Upper lobe of right lung (tissue), 1 donor: Measurements from ENCODE around the gene CNTNAP2. TPM values are rescaled to one million over a fixed set of nuclear protein-coding genes. Genes with fewer than 3 reads are reported as not detected.
"Not testable (repeated sequence)": the region's sequence is repeated elsewhere in the genome, so short reads cannot be mapped to it uniquely, and the experiment has no call there.

Experiments used
- ATAC-seq: fragments of 200-7000 bp; cut with Tn5 transposase; one replicate; pipeline ENCODE4 v1.9.1; 2020; ENCODE audit warnings: mild to moderate bottlenecking, moderate library complexity
- DNase-seq: peaks from one replicate; pipeline ENCODE4 v3.0.0-alpha.2; 2020
- H3K27ac ChIP-seq: fragments of 200-600 bp; one replicate; pipeline ENCODE4 v1.8.0; 2022
- H3K27me3 ChIP-seq: fragments of 200-600 bp; one replicate; pipeline ENCODE4 v1.8.0; 2022; ENCODE audit warnings: mild to moderate bottlenecking
- H3K36me3 ChIP-seq: fragments of 200-600 bp; one replicate; pipeline ENCODE4 v1.8.0; 2022
- H3K4me1 ChIP-seq: fragments of 200-600 bp; one replicate; pipeline ENCODE4 v1.8.0; 2022
- H3K4me3 ChIP-seq: fragments of 200-600 bp; one replicate; pipeline ENCODE4 v1.8.0; 2022; ENCODE audit warnings: mild to moderate bottlenecking
- H3K9me3 ChIP-seq: fragments of 200-600 bp; one replicate; pipeline ENCODE4 v1.8.0; 2022
- CTCF ChIP-seq: fragments of 200-600 bp; IDR thresholded peaks from one replicate; pipeline ENCODE4 v1.8.0; 2022; ENCODE audit warnings: antibody characterized with exemption
- intact Hi-C: fragments of 100-400 bp; cut with DNase I; formaldehyde crosslinking; loops from one replicate; pipeline ENCODE4 v1.11.0; 2022
- total RNA-seq: library from RNA; stranded (reverse); fragmentation: NEBNext Ultra II Directional; extraction: Animal tissue kit (Norgen Biotek cat#: 25700); gene quantifications from one replicate; pipeline ENCODE4 v1.2.1, GENCODE V29; 2021
- donor health status: DM: no; HTN: yes; CAD: no; lungs with severe emphysema.

CNTNAP2 gene
- total RNA-seq, 1 donor from 2014 or later: 0.41 TPM

- Histone ChIP-seq H3K27me3 (no peaks in the 10 kb centered on the region), H3K4me3 (no peak overlapping the region), H3K36me3 (no peaks in the 10 kb centered on the region), H3K27ac (no peak overlapping the region), H3K4me1 (no peaks in the 10 kb centered on the region), H3K9me3 (no peaks in the 10 kb centered on the region)
- no peak for ATAC-seq
- intact Hi-C loops: no loop called here
- TF ChIP-seq CTCF: no peak
- DNase-seq: no peak
These were observed 2305.4 kb downstream of the CNTNAP2 start for GRCh38 chr7:148422030-148422429.

GRCh38 chr7:148426393-148426792 lies 2309.8 kb downstream of the CNTNAP2 start:
- H3K4me3 ChIP-seq, H3K36me3 ChIP-seq, H3K4me1 ChIP-seq, DNase-seq, H3K27me3 ChIP-seq, H3K9me3 ChIP-seq, ATAC-seq, intact Hi-C loops, H3K27ac ChIP-seq: not testable (repeated sequence)

GRCh38 chr7:148430690-148431089 lies 2314.1 kb downstream of the CNTNAP2 start:
- H3K4me3 ChIP-seq, intact Hi-C loops, DNase-seq, H3K4me1 ChIP-seq, H3K27me3 ChIP-seq, ATAC-seq, H3K36me3 ChIP-seq, H3K9me3 ChIP-seq, H3K27ac ChIP-seq: not testable (repeated sequence)

GRCh38 chr7:148433521-148434180 lies 2317.1 kb downstream of the CNTNAP2 start:
- Histone ChIP-seq H3K4me3 (no peak overlapping the region), H3K4me1 (no peaks in the 10 kb centered on the region), H3K27me3 (no peaks in the 10 kb centered on the region), H3K27ac (no peak overlapping the region), H3K36me3 (no peaks in the 10 kb centered on the region), H3K9me3 (no peaks in the 10 kb centered on the region)
- TF ChIP-seq CTCF: no peak
- DNase-seq (no peak), ATAC-seq (no peak)
- intact Hi-C loops: no loop called here

GRCh38 chr7:148434181-148434757 lies 2317.7 kb downstream of the CNTNAP2 start:
- no peak for TF ChIP-seq CTCF
- Histone ChIP-seq H3K36me3 (no peaks in the 10 kb centered on the region), H3K27me3 (no peaks in the 10 kb centered on the region), H3K4me3 (no peak overlapping the region), H3K4me1 (no peaks in the 10 kb centered on the region), H3K27ac (no peak overlapping the region), H3K9me3 (no peaks in the 10 kb centered on the region)
- intact Hi-C loops: no loop called here
- ATAC-seq: no peak
- DNase-seq: no peak

GRCh38 chr7:148434887-148435286 lies 2318.3 kb downstream of the CNTNAP2 start:
- ATAC-seq: no peak
- Histone ChIP-seq H3K27ac (no peak overlapping the region), H3K4me3 (no peak overlapping the region)

More at GRCh38 chr7:148434887-148435286, 2318.3 kb downstream of the CNTNAP2 start:
- Histone ChIP-seq H3K4me1 (no peaks in the 10 kb centered on the region), H3K36me3 (no peaks in the 10 kb centered on the region), H3K27me3 (no peaks in the 10 kb centered on the region), H3K9me3 (no peaks in the 10 kb centered on the region)
- intact Hi-C loops: no loop called here
- no peak for DNase-seq
- TF ChIP-seq CTCF: no peak
